Measurements from ENCODE around the gene HLA-DQB2.

Gene HLA-DQB2

DNA sequence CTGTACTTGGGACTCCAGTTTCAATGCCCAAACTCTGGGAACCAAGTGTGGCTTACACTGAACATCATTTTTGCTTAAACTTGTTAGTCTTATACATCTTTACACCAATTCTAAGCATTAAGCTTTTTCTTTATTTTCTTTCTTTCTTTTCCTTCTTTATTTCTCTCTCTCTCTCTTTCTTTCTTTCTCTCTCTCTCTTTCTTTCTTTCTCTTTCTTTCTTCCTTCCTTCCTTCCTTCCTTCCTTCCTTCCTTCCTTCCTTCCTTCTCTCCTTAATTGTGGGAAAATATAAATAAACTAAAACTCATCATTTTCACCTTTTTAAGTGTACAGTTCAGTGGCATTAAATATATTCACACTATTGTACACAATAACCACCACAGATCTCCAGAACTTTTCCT lies 53.7 kb downstream of the HLA-DQB2 start:
- no peaks in the 10 kb centered on the region for H3K27me3 ChIP-seq (replicated peaks; ENCODE audit: insufficient read depth, low read length)
- no peak overlapping the region for H3K27ac ChIP-seq (ENCODE audit: low read length)
- no peak overlapping the region for H3K9ac ChIP-seq (ENCODE audit: low read length)
- H3K4me3 ChIP-seq (ENCODE audit: low read length) = no peak overlapping the region
- H3K9me2 ChIP-seq (replicated peaks; ENCODE audit: insufficient read depth, low read length) = no peaks in the 10 kb centered on the region
- no peak overlapping the region for H3K4me2 ChIP-seq (ENCODE audit: low read depth, low read length)
- no peaks in the 10 kb centered on the region for H3K36me3 ChIP-seq (replicated peaks; ENCODE audit: insufficient read depth, low read length)
- H3K4me1 ChIP-seq (ENCODE audit: low read length) = no peaks in the 10 kb centered on the region
- H3K79me2 ChIP-seq (ENCODE audit: low read length) = no peaks in the 10 kb centered on the region
- no peaks in the 10 kb centered on the region for H4K20me1 ChIP-seq (ENCODE audit: insufficient read depth, low read length)
- no peaks in the 10 kb centered on the region for H3F3A ChIP-seq (ENCODE audit: insufficient read depth, low read length)
- no peaks in the 10 kb centered on the region for H3K9me3 ChIP-seq (replicated peaks; ENCODE audit: insufficient read depth, low read length)
- TF ChIP-seq, protein P1, sequence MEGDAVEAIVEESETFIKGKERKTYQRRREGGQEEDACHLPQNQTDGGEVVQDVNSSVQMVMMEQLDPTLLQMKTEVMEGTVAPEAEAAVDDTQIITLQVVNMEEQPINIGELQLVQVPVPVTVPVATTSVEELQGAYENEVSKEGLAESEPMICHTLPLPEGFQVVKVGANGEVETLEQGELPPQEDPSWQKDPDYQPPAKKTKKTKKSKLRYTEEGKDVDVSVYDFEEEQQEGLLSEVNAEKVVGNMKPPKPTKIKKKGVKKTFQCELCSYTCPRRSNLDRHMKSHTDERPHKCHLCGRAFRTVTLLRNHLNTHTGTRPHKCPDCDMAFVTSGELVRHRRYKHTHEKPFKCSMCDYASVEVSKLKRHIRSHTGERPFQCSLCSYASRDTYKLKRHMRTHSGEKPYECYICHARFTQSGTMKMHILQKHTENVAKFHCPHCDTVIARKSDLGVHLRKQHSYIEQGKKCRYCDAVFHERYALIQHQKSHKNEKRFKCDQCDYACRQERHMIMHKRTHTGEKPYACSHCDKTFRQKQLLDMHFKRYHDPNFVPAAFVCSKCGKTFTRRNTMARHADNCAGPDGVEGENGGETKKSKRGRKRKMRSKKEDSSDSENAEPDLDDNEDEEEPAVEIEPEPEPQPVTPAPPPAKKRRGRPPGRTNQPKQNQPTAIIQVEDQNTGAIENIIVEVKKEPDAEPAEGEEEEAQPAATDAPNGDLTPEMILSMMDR (IDR thresholded peaks at IDR 0.05; ENCODE audit: low read length) = no peak
- no peak for TF ChIP-seq EZH2 (optimal IDR thresholded peaks at IDR 0.05; ENCODE audit: low read depth, low read length)
- TF ChIP-seq EZH2phosphoT487 (IDR thresholded peaks at IDR 0.05; ENCODE audit: low read length) = no peak
- H2AFZ ChIP-seq (ENCODE audit: low read length) = no peak overlapping the region
- DNase-seq = no peak
